Mesangial cell (primary cell): ENCODE data around the gene ADAMTS17. TPM values are rescaled to one million over a fixed set of nuclear protein-coding genes. Genes with fewer than 3 reads are reported as not detected.

Source experiments
- total RNA-seq: library from RNA; depleted of rRNA; stranded (reverse); fragments of >200 nt; gene quantifications from 2 replicates; pipeline ENCODE4 v1.2.3, GENCODE V29; 2015

Gene ADAMTS17, protein sequence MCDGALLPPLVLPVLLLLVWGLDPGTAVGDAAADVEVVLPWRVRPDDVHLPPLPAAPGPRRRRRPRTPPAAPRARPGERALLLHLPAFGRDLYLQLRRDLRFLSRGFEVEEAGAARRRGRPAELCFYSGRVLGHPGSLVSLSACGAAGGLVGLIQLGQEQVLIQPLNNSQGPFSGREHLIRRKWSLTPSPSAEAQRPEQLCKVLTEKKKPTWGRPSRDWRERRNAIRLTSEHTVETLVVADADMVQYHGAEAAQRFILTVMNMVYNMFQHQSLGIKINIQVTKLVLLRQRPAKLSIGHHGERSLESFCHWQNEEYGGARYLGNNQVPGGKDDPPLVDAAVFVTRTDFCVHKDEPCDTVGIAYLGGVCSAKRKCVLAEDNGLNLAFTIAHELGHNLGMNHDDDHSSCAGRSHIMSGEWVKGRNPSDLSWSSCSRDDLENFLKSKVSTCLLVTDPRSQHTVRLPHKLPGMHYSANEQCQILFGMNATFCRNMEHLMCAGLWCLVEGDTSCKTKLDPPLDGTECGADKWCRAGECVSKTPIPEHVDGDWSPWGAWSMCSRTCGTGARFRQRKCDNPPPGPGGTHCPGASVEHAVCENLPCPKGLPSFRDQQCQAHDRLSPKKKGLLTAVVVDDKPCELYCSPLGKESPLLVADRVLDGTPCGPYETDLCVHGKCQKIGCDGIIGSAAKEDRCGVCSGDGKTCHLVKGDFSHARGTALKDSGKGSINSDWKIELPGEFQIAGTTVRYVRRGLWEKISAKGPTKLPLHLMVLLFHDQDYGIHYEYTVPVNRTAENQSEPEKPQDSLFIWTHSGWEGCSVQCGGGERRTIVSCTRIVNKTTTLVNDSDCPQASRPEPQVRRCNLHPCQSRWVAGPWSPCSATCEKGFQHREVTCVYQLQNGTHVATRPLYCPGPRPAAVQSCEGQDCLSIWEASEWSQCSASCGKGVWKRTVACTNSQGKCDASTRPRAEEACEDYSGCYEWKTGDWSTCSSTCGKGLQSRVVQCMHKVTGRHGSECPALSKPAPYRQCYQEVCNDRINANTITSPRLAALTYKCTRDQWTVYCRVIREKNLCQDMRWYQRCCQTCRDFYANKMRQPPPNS
- 0.13 and 0.98 TPM in 2 replicates for total RNA-seq

DNA sequence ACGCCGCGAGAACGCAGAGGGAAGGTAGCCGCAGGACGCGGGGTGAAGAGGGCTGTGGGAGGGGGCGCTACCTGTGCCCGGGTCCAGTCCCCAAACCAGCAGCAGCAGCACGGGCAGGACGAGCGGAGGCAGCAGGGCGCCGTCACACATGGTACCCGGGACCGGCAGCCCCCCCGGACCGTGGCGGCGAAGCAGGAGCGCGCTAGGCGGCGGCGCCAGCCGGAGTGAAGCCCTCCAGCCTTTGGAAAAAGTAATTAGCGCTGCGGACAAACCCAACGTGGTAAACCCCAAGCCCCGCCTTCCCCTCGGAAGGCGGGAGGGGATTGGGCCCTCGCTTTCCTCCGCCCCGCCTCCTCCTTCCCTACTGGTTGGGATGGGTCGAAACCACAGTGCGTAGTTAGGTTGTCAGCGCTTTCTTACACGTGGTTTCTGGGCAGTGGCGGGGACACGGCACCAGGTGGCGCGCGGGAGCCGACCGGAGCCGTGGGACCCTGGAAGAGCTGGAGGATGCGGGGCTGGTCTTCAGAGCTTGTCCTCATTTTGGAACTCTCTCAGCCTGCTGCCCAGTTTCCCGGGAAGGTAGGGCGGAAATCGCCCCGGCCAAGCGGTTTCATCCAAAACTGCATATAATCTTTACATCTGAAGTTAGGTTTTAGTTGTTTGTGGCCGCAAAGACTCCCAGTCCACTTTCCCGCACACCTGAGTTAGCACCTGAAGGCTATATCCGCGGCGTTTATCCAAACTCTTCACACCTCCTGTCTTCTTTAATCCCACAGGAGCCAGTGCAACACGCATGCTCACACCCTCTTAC lies at the start of gene ADAMTS17:
TSS of gene ADAMTS17 (minus strand) at position 226 of the 811 bp plus-strand sequence. CDS start at position 150, 76 bp downstream.

Other genes starting within 250 kb of the ADAMTS17 start
- not detected in 2 replicates for gene CERS3, start 187.0 kb upstream of the ADAMTS17 start, total RNA-seq